ENCODE results near the gene PPARD.

DNA sequence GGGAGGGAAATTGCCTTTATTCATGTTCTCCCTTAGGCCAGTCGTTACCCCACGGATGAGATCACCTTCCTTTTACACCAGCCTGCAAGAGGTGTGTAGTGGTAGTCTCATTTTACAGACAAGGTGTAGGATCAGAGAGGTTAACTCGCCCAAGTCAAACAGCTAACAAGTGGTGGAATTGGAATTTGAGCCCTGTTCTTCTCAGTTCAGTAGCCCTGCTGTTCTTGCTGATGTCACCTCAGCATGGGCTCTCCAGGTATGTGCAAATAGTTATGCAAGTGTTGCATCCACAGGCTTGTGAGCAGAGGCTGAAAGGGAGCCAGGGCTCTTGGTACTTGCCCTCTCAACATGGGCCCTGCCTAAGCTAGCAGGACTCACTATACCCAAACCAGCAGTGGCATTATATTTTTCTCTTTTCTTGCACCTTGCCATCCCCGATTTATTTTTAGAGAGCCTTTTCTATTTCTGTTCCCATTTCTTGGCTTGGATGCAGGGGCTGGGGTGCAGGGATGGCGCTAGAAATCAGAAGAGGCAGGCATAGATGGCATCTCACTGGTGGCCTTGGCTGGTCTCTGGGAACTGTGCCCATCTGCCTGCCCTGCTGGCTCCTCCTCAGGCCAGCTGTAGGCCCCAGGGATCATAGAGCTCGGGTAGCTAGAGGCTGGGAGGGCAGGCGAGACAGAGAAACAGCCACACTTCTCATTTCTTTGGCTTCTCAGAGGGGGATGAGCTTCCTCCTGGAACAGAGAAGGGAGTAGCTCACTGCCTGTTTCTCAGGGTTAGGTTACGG is 18.2 kb downstream of the PPARD start:
- TF ChIP-seq EZH2 (IDR thresholded peaks at IDR 0.05; ENCODE audit: low read length, missing control alignments) = no peak
- TF ChIP-seq, protein P1, sequence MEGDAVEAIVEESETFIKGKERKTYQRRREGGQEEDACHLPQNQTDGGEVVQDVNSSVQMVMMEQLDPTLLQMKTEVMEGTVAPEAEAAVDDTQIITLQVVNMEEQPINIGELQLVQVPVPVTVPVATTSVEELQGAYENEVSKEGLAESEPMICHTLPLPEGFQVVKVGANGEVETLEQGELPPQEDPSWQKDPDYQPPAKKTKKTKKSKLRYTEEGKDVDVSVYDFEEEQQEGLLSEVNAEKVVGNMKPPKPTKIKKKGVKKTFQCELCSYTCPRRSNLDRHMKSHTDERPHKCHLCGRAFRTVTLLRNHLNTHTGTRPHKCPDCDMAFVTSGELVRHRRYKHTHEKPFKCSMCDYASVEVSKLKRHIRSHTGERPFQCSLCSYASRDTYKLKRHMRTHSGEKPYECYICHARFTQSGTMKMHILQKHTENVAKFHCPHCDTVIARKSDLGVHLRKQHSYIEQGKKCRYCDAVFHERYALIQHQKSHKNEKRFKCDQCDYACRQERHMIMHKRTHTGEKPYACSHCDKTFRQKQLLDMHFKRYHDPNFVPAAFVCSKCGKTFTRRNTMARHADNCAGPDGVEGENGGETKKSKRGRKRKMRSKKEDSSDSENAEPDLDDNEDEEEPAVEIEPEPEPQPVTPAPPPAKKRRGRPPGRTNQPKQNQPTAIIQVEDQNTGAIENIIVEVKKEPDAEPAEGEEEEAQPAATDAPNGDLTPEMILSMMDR (conservative IDR thresholded peaks at IDR 0.05 in 1 of 2, IDR thresholded peaks at IDR 0.05 in 1 of 2; ENCODE audit: low read depth in 1 of 2, low read length in 2 of 2) = no peak
